Skeletal muscle tissue (tissue), 4 donors: Measurements from ENCODE around the gene MCAT. TPM values are rescaled to one million over a fixed set of nuclear protein-coding genes. Genes with fewer than 3 reads are reported as not detected.

Experiments used
- H3K27ac ChIP-seq: one replicate; pipeline ENCODE4 v1.7.0; 2013; ENCODE audit warnings: mild to moderate bottlenecking, low read depth, low read length, inconsistent platforms
- H3K27me3 ChIP-seq, 3 donors: one replicate each; pipeline ENCODE4 v1.7.0; 2013; ENCODE audit warnings: low read length in 3 of 3; ENCODE audit not compliant: control insufficient read depth in 3 of 3, insufficient read depth in 3 of 3
- H3K36me3 ChIP-seq, 3 donors: one replicate each; pipeline ENCODE4 v1.7.0; 2013; ENCODE audit warnings: low read length in 3 of 3; ENCODE audit not compliant: control insufficient read depth in 3 of 3, insufficient read depth in 3 of 3
- H3K4me1 ChIP-seq, 3 donors: one replicate each; pipeline ENCODE4 v1.7.0; 2013; ENCODE audit warnings: low read length in 3 of 3, mild to moderate bottlenecking in 3 of 3; ENCODE audit not compliant: control insufficient read depth in 3 of 3, insufficient read depth in 3 of 3
- H3K4me3 ChIP-seq, 3 donors: one replicate each; pipeline ENCODE4 v1.7.0; 2013; ENCODE audit warnings: low read length in 3 of 3
- H3K9ac ChIP-seq, 3 donors: one replicate each; pipeline ENCODE4 v1.7.0; 2013; ENCODE audit warnings: low read length in 3 of 3, mild to moderate bottlenecking in 3 of 3, moderate library complexity in 2 of 3, low read depth in 1 of 3
- H3K9me3 ChIP-seq, 3 donors: one replicate each; pipeline ENCODE4 v1.7.0; 2013; ENCODE audit warnings: low read length in 3 of 3; ENCODE audit not compliant: control insufficient read depth in 3 of 3
- total RNA-seq: library from RNA; depleted of rRNA; stranded (reverse); fragments of >200 nt; gene quantifications from one replicate; pipeline ENCODE4 v1.2.3, GENCODE V29; 2014
- donor health status: Osteomylitis.

Gene MCAT
- 8.4 TPM for total RNA-seq

- H3K27ac ChIP-seq, result peak within 1 kb of the TSS; percentile 54
Measured at GRCh38 chr22:43142880-43143562, at the start of gene MCAT. Gene MCAT (minus strand): TSS chr22:43143398. CDS start chr22:43143348, 50 bp downstream.

GRCh38 chr22:43191831-43192230 is 48.6 kb upstream of the MCAT start:
- H3K27ac ChIP-seq, result no peak overlapping the region
- peaks cover 2 to 3% (median 2%) of the 10 kb centered on the region in 3 donors for H3K27me3 ChIP-seq
- peaks cover 0 to 6% (median 3%) of the 10 kb centered on the region in 3 donors for H3K4me1 ChIP-seq
- no peaks in the 10 kb centered on the region for H3K9me3 ChIP-seq
- H3K4me3 ChIP-seq, result no peak overlapping the region
- H3K36me3 ChIP-seq, result no peaks in the 10 kb centered on the region
- H3K9ac ChIP-seq, result no peak overlapping the region

More at GRCh38 chr22:43142880-43143562, at the start of gene MCAT:
- H3K27me3 ChIP-seq, result no peaks in the 10 kb centered on the region
- no peaks in the 10 kb centered on the region for H3K9me3 ChIP-seq
- peaks cover 23 to 30% (median 27%) of the 10 kb centered on the region in 3 donors for H3K36me3 ChIP-seq
- peak within 1 kb of the TSS; percentile 91 to 99 (median 97) for H3K4me3 ChIP-seq
- H3K9ac ChIP-seq, result peak within 1 kb of the TSS; percentile 83 to 88 (median 86)
- H3K4me1 ChIP-seq, result peaks cover 4 to 24% (median 9%) of the 10 kb centered on the region in 3 donors

- Histone ChIP-seq H3K4me3 (no peak overlapping the region), H3K27me3 (no peaks in the 10 kb centered on the region), H3K4me1 (peaks cover 12 to 20% (median 15%) of the 10 kb centered on the region in 3 donors), H3K9ac (no peak overlapping the region), H3K9me3 (no peaks in the 10 kb centered on the region), H3K36me3 (no peaks in the 10 kb centered on the region), H3K27ac (no peak overlapping the region)
Measured at GRCh38 chr22:43188829-43189545, 45.8 kb upstream of the MCAT start.

- Histone ChIP-seq H3K4me3 (peak overlapping the region; percentile 71 to 85 (median 78)), H3K9ac (peak overlapping the region; percentile 77 to 79 (median 79)), H3K4me1 (peaks cover 12 to 20% (median 15%) of the 10 kb centered on the region in 3 donors), H3K9me3 (no peaks in the 10 kb centered on the region), H3K36me3 (peaks cover 0 to 5% (median 0%) of the 10 kb centered on the region in 3 donors), H3K27me3 (no peaks in the 10 kb centered on the region), H3K27ac (peak overlapping the region; percentile 88)
Measured at GRCh38 chr22:43187171-43188099, 44.2 kb upstream of the MCAT start.

- Histone ChIP-seq H3K4me1 (peaks cover 12 to 20% (median 15%) of the 10 kb centered on the region in 3 donors), H3K27ac (peak within 1 kb of the TSS; percentile 88), H3K4me3 (peak within 1 kb of the TSS; percentile 79 to 85 (median 80)), H3K36me3 (peaks cover 0 to 8% (median 0%) of the 10 kb centered on the region in 3 donors), H3K9me3 (no peaks in the 10 kb centered on the region), H3K9ac (peak within 1 kb of the TSS; percentile 77 to 85 (median 79)), H3K27me3 (no peaks in the 10 kb centered on the region)
Measured at GRCh38 chr22:43186272-43187170, 43.3 kb upstream of the MCAT start, which contains the start of gene TTLL12. Gene TTLL12 (minus strand): TSS chr22:43187134. CDS start chr22:43187069, 65 bp downstream.

- Histone ChIP-seq H3K4me1 (peaks cover 12 to 20% (median 15%) of the 10 kb centered on the region in 3 donors), H3K4me3 (peak overlapping the region in 2 of 3 donors; percentile 75 to 80), H3K27me3 (no peaks in the 10 kb centered on the region), H3K9ac (peak overlapping the region; percentile 54 to 85 (median 74)), H3K9me3 (no peaks in the 10 kb centered on the region), H3K36me3 (peaks cover 0 to 8% (median 5%) of the 10 kb centered on the region in 3 donors), H3K27ac (no peak overlapping the region)
Measured at GRCh38 chr22:43185860-43186261, 42.7 kb upstream of the MCAT start.

GRCh38 chr22:43183496-43184277 is 40.5 kb upstream of the MCAT start:
- no peaks in the 10 kb centered on the region for H3K27me3 ChIP-seq
- no peak overlapping the region for H3K9ac ChIP-seq
- H3K9me3 ChIP-seq, result no peaks in the 10 kb centered on the region
- peaks cover 13 to 25% (median 20%) of the 10 kb centered on the region in 3 donors for H3K36me3 ChIP-seq
- H3K4me1 ChIP-seq, result peaks cover 12 to 20% (median 15%) of the 10 kb centered on the region in 3 donors
- no peak overlapping the region for H3K27ac ChIP-seq
- H3K4me3 ChIP-seq, result no peak overlapping the region

- Histone ChIP-seq H3K9me3 (no peaks in the 10 kb centered on the region), H3K36me3 (peaks cover 15 to 27% (median 23%) of the 10 kb centered on the region in 3 donors), H3K27me3 (no peaks in the 10 kb centered on the region), H3K27ac (no peak overlapping the region), H3K4me1 (peaks cover 12 to 15% (median 14%) of the 10 kb centered on the region in 3 donors), H3K4me3 (no peak overlapping the region), H3K9ac (no peak overlapping the region)
Measured at GRCh38 chr22:43182726-43183125, 39.5 kb upstream of the MCAT start.
